GM12874 (cell line): ENCODE measurements around the gene KLLN.

Experiments used
- CTCF ChIP-seq: IDR thresholded peaks from 2 replicates; pipeline ENCODE4 v1.5.1; 2011; ENCODE audit warnings: low read depth, mild to moderate bottlenecking, control low read depth, low read length, moderate library complexity; ENCODE audit not compliant: insufficient read depth

The KLLN gene

DNA sequence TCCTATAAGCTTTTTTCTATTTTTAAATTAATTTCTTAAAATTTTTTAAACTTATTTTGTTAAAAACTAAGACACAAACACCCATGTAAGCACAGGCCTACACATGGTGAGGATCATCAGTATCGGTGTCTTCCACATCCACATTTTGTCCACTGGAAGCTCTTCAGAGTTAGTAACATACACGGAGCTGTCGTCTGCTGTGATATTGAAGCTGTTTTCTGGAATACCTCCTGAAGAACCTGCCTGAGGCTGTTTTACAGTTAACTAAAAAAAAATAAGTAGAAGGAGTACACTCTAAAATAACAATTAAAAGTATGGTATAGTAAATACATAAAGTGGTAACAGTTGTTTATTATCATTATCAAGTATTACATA, 17.7 kb downstream of the KLLN start:
- TF ChIP-seq CTCF, result no peak

GRCh38 chr10:87844837-87845623, 18.3 kb downstream of the KLLN start:
- TF ChIP-seq CTCF, result no peak

DNA sequence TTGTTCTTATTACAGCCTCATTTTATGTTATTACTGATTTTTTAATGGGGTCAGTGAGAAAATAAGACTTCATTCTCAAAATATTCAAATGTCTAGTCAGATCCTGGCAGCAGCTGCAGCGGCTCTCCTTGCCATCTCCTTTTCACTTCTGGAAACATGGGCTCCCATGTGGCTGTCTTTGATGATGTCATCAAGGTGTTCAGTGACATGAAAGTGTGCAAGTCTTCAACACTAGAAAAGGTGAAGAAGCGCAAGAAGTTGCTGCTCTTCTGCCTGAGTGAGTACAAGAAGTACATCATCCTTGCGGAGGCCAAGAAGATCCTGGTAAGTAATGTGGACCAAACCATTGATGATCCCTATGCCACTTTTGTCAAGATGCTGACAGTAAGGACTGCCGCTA, 19.6 kb downstream of the KLLN start:
- no peak for TF ChIP-seq CTCF

DNA sequence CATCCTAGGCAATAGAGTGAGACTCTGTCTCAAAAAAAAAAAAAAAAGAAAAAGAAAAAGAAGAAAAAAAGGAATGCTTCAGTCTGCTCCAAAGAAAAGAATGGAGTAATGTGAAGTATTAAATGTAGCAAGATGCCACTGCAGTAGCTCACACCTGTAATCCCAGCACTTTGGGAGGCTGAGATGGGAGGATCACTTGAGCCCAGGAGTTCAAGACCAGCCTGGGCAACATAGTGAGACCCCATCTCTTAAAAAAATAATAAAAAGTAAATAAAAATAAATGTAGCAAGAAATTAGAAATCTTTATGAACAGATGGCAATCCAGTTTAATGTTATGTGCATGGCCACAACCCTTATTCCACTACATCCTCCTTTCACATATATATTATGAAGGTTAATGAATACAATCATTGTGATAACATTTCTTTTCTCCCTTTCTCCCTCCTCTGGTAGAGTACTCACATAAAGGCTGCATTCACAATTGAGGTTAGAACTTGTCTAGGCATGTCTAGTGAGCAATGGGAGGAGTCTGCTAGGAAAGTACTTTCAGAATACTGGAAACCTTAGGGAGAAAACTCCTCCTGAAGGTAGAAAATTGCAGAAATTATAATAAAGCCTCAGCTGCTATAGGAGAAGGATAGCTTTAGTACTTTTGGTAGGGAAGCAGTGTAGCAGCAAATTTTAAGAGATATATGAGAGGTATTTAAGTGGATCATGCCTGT, 20.4 kb downstream of the KLLN start:
- TF ChIP-seq CTCF, result no peak

DNA sequence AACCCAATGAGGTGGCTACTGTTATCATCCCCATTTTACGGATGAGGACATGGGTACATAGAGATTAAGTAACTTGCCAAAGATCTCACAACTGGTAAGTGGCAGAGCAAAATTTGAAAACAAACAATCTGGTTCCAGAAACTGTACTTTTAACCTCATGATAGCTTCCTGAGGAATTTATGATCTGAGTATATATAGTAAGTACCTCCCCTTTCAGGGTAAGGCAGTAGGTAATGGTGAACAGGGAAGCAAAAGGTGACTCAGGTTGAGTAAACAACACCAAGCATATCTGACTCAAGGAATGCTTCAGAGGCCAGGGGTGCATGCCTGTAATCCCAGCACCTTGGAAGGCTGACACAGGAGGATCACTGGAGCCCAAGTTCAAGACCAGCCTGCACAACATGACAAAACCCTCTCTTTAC, 21.1 kb downstream of the KLLN start:
- TF ChIP-seq CTCF, result no peak

DNA sequence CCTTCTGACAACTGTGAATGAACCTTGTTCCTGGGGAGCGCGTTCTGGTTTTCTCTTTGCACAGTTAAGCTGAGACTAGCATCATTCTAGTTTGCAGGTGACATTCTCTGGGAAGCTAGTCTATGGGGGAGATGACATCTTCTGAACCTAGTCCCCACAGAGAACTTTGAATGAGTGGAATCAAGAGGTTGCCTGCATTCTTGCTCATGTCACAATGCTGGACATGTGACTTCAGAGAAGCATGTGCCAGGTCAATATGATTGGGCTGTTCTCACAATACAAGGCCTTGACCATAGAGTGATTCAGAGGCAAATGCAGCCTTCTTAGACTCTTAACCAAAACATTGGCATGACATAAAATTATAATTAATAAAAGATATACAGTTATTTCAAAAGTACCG, 22.1 kb downstream of the KLLN start:
- no peak for TF ChIP-seq CTCF

- no peak for TF ChIP-seq CTCF
Observed at GRCh38 chr10:87838650-87839049, 24.7 kb downstream of the KLLN start.
